Esophagus squamous epithelium (tissue), 5 donors: ENCODE results near the gene GVQW3. TPM values are rescaled to one million over a fixed set of nuclear protein-coding genes. Genes with fewer than 3 reads are reported as not detected.

ENCODE experiments used
- DNase-seq: peaks from one replicate; lab custom pipeline; 2025; lab: John Stamatoyannopoulos, UW
- H3K27ac ChIP-seq, 4 donors: fragments of 200-600 bp; sonication (generic); one replicate each; pipeline ENCODE4 v1.5.1; 2016 to 2019; ENCODE audit warnings: mild to moderate bottlenecking in 1 of 4
- H3K27me3 ChIP-seq, 4 donors: fragments of 200-600 bp; sonication (generic); 1 replicate in 3 of 4; 2 replicates in 1 of 4; pipeline versions ENCODE4 v1.5.1 to v1.6.0; 2017 to 2021; ENCODE audit warnings: antibody characterized with exemption in 1 of 4
- H3K36me3 ChIP-seq, 3 donors: fragments of 200-600 bp; sonication (generic); one replicate each; pipeline ENCODE4 v1.5.1; 2016 to 2019
- H3K4me1 ChIP-seq, 3 donors: fragments of 200-600 bp; sonication (generic); one replicate each; pipeline ENCODE4 v1.5.1; 2017 to 2019
- H3K4me3 ChIP-seq, 4 donors: fragments of 200-600 bp; sonication (generic); 1 replicate in 3 of 4; 2 replicates in 1 of 4; pipeline ENCODE4 v1.5.1; 2016 to 2019; ENCODE audit warnings: mild to moderate bottlenecking in 2 of 4, moderate library complexity in 1 of 4
- H3K9me3 ChIP-seq, 3 donors: fragments of 200-600 bp; sonication (generic); one replicate each; pipeline ENCODE4 v1.5.1; 2016 to 2019
- CTCF ChIP-seq, 6 experiments: fragments of 450-650 bp in 4 of 6; fragments of 200-600 bp in 2 of 6; sonication (generic) in 2 of 6; IDR thresholded peaks; one replicate each; pipeline ENCODE4 v1.5.1; 2016 to 2019; ENCODE audit warnings: antibody characterized with exemption in 6 of 6, mild to moderate bottlenecking in 4 of 6, moderate library complexity in 4 of 6
- POLR2A ChIP-seq, 4 donors: fragments of 450-650 bp; IDR thresholded peaks; one replicate each; pipeline ENCODE4 v1.6.1; 2017; ENCODE audit warnings: antibody characterized with exemption in 4 of 4, mild to moderate bottlenecking in 4 of 4, moderate library complexity in 3 of 4
- WGBS, 2 donors: methylation state at CpG; one replicate each; pipeline ENCODE4 v1.1.5; 2018; 5-methylcytosine and 5-hydroxymethylcytosine counted together
- intact Hi-C: fragments of 100-400 bp; cut with DNase I; formaldehyde crosslinking; loops from one replicate; pipeline ENCODE4 v1.15.0; 2022
- total RNA-seq, 4 donors: library from RNA; depleted of rRNA; stranded (reverse); fragments of >200 nt; gene quantifications; one replicate each; pipeline ENCODE4 v1.1.0, GENCODE V29; 2016
- donor health status: DM: yes; HTN: yes; CAD: no.

Gene GVQW3
- under 1 TPM in 3 of 4 donors, not detected in 1; 0.15 to 0.95 (median 0.31) TPM for total RNA-seq

GRCh38 chr11:76380977-76381719 is at the start of gene GVQW3, which contains the start of gene THAP12:
TSS of gene GVQW3 (plus strand) at chr11:76381323. CDS start at chr11:76381829, 506 bp downstream.
TSS of gene THAP12 (minus strand) at chr11:76381132. CDS start at chr11:76380836, 296 bp downstream.
- WGBS, 2 donors, result 0 to 1% methylated on average over 2 to 15 of the region's 69 CpGs
- intact Hi-C loops, result no loop called here

GRCh38 chr11:76334826-76335389 is 46.2 kb upstream of the GVQW3 start:
- no peak for TF ChIP-seq CTCF (IDR thresholded peaks at IDR 0.05)
- no peak for TF ChIP-seq POLR2A (IDR thresholded peaks at IDR 0.05)
- H3K27me3 ChIP-seq, result peaks cover 0 to 3% (median 0%) of the 10 kb centered on the region in 4 donors
- no peak overlapping the region for H3K4me3 ChIP-seq
- intact Hi-C loops, result no loop called here
- peaks cover 0 to 9% (median 4%) of the 10 kb centered on the region in 3 donors for H3K4me1 ChIP-seq
- WGBS, 2 donors, result 87 to 89% methylated on average over 2 to 5 of the region's 5 CpGs
- H3K9me3 ChIP-seq, result peaks cover 0 to 9% (median 8%) of the 10 kb centered on the region in 3 donors
- H3K27ac ChIP-seq, result no peak overlapping the region
- H3K36me3 ChIP-seq, result no peaks in the 10 kb centered on the region
- DNase-seq, result no peak

More at GRCh38 chr11:76380977-76381719, at the start of gene GVQW3, which contains the start of gene THAP12:
- peak; percentile 91 for DNase-seq
- no peaks in the 10 kb centered on the region for H3K36me3 ChIP-seq
- peaks cover 0 to 42% (median 30%) of the 10 kb centered on the region in 3 donors for H3K4me1 ChIP-seq
- TF ChIP-seq CTCF (IDR thresholded peaks at IDR 0.05), result peak in 1 of 6 experiments; percentile 32
- TF ChIP-seq POLR2A (IDR thresholded peaks at IDR 0.05), result peak in 3 of 4 donors; percentile 5 to 75 (median 69)
- peak within 1 kb of the TSS; percentile 66 to 98 (median 82) for H3K4me3 ChIP-seq
- H3K27me3 ChIP-seq, result no peaks in the 10 kb centered on the region
- no peaks in the 10 kb centered on the region for H3K9me3 ChIP-seq
- peak within 1 kb of the TSS; percentile 79 to 92 (median 88) for H3K27ac ChIP-seq

GRCh38 chr11:76335842-76336241 is 45.3 kb upstream of the GVQW3 start:
- Histone ChIP-seq H3K9me3 (peaks cover 0 to 9% (median 8%) of the 10 kb centered on the region in 3 donors), H3K27ac (no peak overlapping the region), H3K4me3 (no peak overlapping the region), H3K4me1 (peaks cover 0 to 9% (median 4%) of the 10 kb centered on the region in 3 donors), H3K36me3 (no peaks in the 10 kb centered on the region), H3K27me3 (no peaks in the 10 kb centered on the region)
- TF ChIP-seq POLR2A (IDR thresholded peaks at IDR 0.05) (no peak), CTCF (IDR thresholded peaks at IDR 0.05) (no peak)
- DNase-seq, result no peak
- intact Hi-C loops, result no loop called here

- no peak for DNase-seq
- intact Hi-C loops, result no loop called here
- H3K27ac ChIP-seq, result no peak overlapping the region
- H3K9me3 ChIP-seq, result peaks cover 0 to 9% (median 8%) of the 10 kb centered on the region in 3 donors
- no peak for TF ChIP-seq CTCF (IDR thresholded peaks at IDR 0.05)
- no peak for TF ChIP-seq POLR2A (IDR thresholded peaks at IDR 0.05)
- no peak overlapping the region for H3K4me3 ChIP-seq
- no peaks in the 10 kb centered on the region for H3K36me3 ChIP-seq
- WGBS, 2 donors, result 69 to 78% methylated on average over 2 of the region's 2 CpGs
- peaks cover 0 to 9% (median 4%) of the 10 kb centered on the region in 3 donors for H3K4me1 ChIP-seq
- H3K27me3 ChIP-seq, result no peaks in the 10 kb centered on the region
These were observed 44.5 kb upstream of the GVQW3 start for GRCh38 chr11:76336597-76336996.

GRCh38 chr11:76337469-76337868 is 43.7 kb upstream of the GVQW3 start:
- Histone ChIP-seq H3K36me3 (no peaks in the 10 kb centered on the region), H3K4me3 (no peak overlapping the region), H3K4me1 (peaks cover 0 to 9% (median 4%) of the 10 kb centered on the region in 3 donors), H3K27me3 (no peaks in the 10 kb centered on the region), H3K27ac (no peak overlapping the region), H3K9me3 (peaks cover 0 to 9% (median 8%) of the 10 kb centered on the region in 3 donors)
- intact Hi-C loops, result no loop called here
- no peak for TF ChIP-seq POLR2A (IDR thresholded peaks at IDR 0.05)
- 69 to 81% methylated on average over 1 of the region's 1 CpG for WGBS, 2 donors
- DNase-seq, result no peak
